ENCODE data around the gene TBX21.

TBX21 gene

GRCh38 chr17:47789611-47790561 lies 56.9 kb downstream of the TBX21 start:
- H3K4me1 Mint-ChIP-seq, result no peaks in the 10 kb centered on the region
- H3K4me3 Mint-ChIP-seq, result peak overlapping the region; percentile 8 to 72 (median 56)
- peak; percentile 48 to 52 (median 50) for TF ChIP-seq CTCF (IDR thresholded peaks at IDR 0.05; ENCODE audit: unreplicated experiment in 3 of 3)
- H3K27me3 Mint-ChIP-seq (ENCODE audit: low read depth), result peaks cover 95% of the 10 kb centered on the region
- H3K27ac Mint-ChIP-seq, result no peak overlapping the region
- peaks cover 2% of the 10 kb centered on the region for H3K9me3 Mint-ChIP-seq
- no peaks in the 10 kb centered on the region for H3K36me3 Mint-ChIP-seq (ENCODE audit: low read depth)

GRCh38 chr17:47791025-47791424 lies 58.0 kb downstream of the TBX21 start:
- Mint-ChIP-seq H3K4me1 (no peaks in the 10 kb centered on the region), H3K27me3 (ENCODE audit: low read depth) (peaks cover 99% of the 10 kb centered on the region), H3K27ac (no peak overlapping the region), H3K4me3 (no peak overlapping the region), H3K36me3 (ENCODE audit: low read depth) (no peaks in the 10 kb centered on the region), H3K9me3 (no peaks in the 10 kb centered on the region)
- no peak for TF ChIP-seq CTCF (IDR thresholded peaks at IDR 0.05; ENCODE audit: unreplicated experiment in 3 of 3)

GRCh38 chr17:47792457-47792856 lies 59.4 kb downstream of the TBX21 start:
- Mint-ChIP-seq H3K9me3 (no peaks in the 10 kb centered on the region), H3K4me1 (no peaks in the 10 kb centered on the region), H3K27me3 (ENCODE audit: low read depth) (peaks cover 87% of the 10 kb centered on the region), H3K4me3 (no peak overlapping the region), H3K27ac (no peak overlapping the region), H3K36me3 (ENCODE audit: low read depth) (no peaks in the 10 kb centered on the region)
- no peak for TF ChIP-seq CTCF (IDR thresholded peaks at IDR 0.05; ENCODE audit: unreplicated experiment in 3 of 3)

- no peaks in the 10 kb centered on the region for H3K36me3 Mint-ChIP-seq (ENCODE audit: low read depth)
- H3K27me3 Mint-ChIP-seq (ENCODE audit: low read depth), result peaks cover 87% of the 10 kb centered on the region
- H3K27ac Mint-ChIP-seq, result no peak overlapping the region
- no peaks in the 10 kb centered on the region for H3K4me1 Mint-ChIP-seq
- no peak overlapping the region for H3K4me3 Mint-ChIP-seq
- H3K9me3 Mint-ChIP-seq, result no peaks in the 10 kb centered on the region
- no peak for TF ChIP-seq CTCF (IDR thresholded peaks at IDR 0.05; ENCODE audit: unreplicated experiment in 3 of 3)
Observed at GRCh38 chr17:47792979-47793378, 59.9 kb downstream of the TBX21 start.
